ENCODE measurements around the gene DNAH7. TPM values are rescaled to one million over a fixed set of nuclear protein-coding genes. Genes with fewer than 3 reads are reported as not detected.

Gene DNAH7
- total RNA-seq, 1 donor from 2014 or later = 2.5 TPM

DNA sequence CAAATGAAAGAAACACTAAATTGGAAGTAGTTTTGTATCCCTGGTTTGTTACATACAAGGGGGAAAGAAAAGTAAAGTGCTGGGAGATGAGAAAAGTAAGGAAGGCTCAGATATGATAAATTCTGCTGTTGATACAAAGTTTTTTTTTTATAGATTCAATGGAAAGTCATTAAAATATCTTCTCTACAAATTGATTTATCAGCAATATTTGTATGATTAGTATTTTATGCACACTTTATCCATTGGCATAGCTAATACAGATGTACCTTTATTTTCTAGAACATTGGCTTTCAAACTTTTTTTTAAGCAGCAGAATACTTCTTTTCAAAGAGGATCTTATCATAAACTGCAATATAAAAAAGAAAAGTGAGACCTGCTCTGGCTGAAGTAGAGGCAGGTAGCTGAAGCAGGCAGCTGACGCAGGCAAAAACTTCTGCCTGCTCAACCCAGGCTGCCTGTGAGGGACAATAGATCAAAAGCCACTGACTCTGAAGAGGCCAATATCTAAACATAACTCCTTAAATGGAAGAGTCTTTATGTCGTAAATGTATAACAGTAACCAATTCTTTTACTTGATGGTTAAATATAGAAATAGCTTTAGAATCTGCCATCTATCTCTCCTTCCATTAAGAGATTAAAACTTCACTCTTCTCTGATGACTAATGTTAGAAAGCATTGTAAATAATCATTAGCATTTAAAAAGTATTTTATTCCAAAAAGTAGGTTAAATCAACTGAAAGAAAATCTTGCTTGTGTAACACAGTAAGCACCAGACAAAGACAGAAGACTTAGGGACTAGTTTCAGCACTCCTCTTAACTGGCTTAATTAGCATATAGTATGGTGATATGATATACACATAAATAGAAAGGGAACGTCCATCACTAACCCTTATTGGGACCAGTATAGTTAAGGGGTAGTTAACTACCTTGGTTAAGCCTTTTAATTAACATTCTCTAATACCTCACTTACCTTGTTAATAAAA, 237.4 kb downstream of the DNAH7 start:
- ATAC-seq (no peak), DNase-seq (ENCODE audit: low spot score) (no peak)
- intact Hi-C loops (cut with DNase I) = no loop called here

DNA sequence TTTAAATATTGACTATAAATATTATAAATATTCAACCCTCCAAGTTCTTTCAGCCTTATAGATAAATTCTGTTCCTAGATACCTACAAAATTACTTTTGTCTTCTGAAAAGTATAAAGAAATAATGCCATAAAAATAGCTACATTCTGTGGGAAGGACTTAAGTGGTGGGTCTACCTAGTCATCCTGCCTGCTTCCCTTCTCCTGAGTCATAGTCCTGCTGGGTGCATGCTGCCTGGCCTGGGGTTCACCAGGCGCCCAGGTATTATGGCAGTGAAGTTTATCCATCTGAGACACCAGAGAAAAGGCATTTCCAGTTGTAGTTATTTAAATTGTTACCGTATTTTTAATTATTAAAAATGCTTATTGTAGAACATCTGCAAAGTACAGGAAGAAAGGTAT, 244.2 kb downstream of the DNAH7 start:
- intact Hi-C loops (cut with DNase I) = no loop called here
- no peak for ATAC-seq
- no peak for DNase-seq (ENCODE audit: low spot score)

DNA sequence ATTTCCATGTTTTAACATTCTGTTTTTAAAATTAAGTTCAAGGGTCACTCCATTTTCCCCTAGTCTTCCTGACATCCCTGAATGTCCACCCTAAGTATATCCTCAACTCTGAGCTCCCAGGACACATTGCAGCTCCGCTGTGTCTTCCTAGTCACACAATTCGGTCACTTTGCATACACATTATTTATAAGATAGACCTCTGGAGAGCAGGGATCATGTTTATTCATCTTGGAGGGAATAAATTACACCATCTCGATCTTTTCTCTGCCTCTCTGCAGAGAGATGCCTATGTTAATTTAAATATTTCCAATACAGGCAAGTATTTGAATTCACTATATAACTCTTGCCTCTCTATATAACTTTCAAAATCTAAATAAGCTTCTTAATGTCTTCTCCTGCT, 245.4 kb downstream of the DNAH7 start:
- ATAC-seq (no peak), DNase-seq (ENCODE audit: low spot score) (no peak)

DNA sequence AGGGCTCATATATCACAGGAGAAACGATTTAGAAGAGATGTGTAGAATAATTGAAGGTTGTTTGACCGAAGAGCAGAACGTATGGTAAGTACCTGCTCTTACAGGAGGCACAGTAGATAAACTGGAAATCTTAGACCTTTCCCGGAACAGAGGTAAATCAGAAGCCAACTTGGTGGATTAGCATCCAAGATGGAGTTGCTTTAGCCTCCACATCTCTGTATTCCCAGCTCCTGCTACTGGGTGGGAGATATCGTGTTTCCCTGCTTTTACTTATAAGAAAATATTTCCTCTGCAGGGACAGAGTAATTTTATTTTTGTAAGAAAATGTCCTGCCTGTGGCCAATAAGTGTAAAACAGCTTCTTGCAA, 247.1 kb downstream of the DNAH7 start:
- intact Hi-C loops (cut with DNase I) = no loop called here
- ATAC-seq (no peak), DNase-seq (ENCODE audit: low spot score) (no peak)

More for the DNA sequence above, 245.4 kb downstream of the DNAH7 start:
- intact Hi-C loops (cut with DNase I) = no loop called here

DNA sequence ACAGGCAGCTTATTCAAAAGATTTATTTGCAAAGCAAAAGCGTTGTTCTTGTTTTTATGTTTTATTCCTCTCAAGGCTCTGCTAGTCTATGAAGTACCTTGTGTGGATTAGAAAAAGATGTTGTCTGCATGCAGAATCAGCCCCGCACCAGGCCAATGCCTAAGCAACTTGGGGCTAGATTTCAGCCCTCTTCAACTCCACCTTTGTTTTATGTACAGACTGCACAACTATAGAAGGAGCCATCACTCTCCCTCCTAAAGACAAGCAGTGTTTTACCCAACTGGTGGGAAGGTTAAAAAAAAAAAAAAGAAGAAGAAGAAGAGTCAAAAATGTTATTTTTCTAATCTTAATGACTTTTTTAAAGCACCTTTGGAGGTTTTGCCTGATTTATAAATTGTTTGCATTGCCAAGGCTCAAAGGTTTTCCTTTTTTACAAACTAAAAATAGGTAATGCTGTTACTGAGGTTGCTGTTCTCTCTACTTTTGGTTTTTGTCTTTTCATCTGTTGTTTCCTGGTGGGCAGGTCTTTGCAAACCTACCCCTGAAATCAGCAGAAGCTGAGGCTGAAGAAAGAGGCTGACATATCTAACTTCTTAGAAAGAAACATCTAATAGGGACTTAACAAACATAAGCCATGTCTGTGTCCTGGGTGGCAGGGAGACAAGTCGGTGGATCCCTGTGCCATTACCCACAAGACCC, 247.6 kb downstream of the DNAH7 start:
- ATAC-seq (no peak), DNase-seq (ENCODE audit: low spot score) (no peak)
- intact Hi-C loops (cut with DNase I) = no loop called here

DNA sequence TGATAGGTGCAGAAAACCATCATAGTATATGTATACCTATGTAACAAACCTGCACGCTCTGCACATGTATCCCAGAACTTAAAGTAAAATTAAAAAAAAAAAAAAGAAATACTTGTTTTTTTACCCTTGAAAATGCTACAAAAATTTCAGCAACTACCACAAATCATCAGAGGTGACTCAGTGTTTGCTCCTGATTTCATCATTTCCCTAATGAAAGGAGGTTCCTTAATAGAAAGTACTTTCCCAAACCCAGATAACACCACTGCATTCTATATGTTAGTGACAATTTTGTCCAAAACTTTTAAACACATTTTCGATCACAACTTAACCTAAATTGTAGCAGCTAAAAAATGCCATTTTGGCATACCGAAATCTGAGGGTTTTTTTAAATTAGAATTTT, 248.3 kb downstream of the DNAH7 start:
- DNase-seq (ENCODE audit: low spot score) (no peak), ATAC-seq (no peak)
- intact Hi-C loops (cut with DNase I) = no loop called here

DNA sequence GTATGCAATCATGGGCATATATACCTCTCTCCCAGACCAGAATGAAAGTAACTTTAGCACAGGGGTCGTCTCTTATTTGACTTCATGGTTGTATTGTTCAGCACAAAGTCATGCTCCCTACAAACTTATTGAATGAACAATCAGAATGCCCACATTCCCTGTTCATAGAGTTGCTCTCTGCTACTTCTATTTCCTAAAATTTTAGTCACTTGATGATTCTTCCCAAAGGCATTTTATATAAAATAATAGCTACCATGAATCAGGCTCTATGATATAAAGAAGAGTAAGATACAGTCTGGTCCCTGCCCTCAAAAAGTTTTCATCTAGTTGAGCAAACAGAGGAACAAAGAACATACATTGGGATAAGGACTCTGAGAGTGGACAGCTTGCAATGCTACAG, 249.4 kb downstream of the DNAH7 start:
- intact Hi-C loops (cut with DNase I) = no loop called here
- ATAC-seq = no peak
- no peak for DNase-seq (ENCODE audit: low spot score)

DNA sequence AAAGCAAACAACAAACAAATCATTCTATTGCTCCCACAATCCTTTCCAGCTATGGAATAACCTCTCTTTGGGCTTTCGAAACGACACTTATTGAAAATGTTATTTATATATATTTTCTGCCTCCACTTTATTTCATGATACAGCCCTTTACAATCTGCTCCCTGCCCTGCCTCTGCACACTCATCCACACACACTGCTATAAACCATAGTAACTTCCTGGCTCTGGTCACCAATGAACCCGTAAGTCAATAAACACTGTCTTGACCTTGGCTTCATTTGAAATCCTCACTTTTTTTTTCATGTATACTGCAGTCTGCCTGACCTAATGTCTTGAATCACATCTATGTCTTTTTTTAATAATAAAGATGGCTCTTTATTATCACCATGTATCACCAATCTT, 250.1 kb downstream of the DNAH7 start:
- intact Hi-C loops (cut with DNase I) = no loop called here
- no peak for DNase-seq (ENCODE audit: low spot score)
- ATAC-seq = no peak

DNA sequence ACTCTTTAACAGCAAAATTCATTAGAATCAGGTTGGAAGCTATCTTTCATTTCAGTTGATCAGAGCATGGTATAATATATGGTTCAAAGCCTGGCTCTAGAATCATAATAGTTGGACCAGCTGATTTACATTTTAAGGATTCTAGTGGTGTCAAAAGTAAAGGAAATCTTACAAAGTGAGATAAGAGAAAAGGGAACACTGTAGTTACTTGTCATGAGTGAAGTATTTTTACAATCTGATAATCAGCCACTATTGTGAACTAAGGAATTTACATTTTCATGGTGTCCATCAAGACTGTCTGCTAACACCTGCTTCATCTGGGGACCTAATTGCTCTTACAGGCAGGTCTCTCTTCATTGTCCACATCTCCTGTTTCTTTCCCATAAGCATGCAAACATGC, 250.5 kb downstream of the DNAH7 start:
- ATAC-seq (no peak), DNase-seq (ENCODE audit: low spot score) (no peak)
- intact Hi-C loops (cut with DNase I) = no loop called here

DNA sequence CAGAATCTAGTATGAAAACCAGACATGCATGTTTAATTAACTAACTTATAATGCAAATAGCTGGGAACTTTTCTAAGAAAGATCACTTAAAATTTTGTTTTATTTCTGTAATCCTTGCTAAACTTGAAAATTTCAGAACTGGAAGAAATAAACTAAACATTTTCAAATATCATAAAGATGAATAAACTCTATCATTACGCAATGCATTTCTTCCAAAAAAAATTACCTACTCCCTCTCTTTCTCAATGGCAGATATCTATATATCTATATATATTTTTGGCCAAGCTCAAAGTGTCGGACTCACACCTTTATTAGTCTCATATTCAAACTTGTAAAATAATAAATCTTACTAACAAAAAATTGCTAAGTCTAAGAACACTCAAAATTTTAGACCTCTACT, 253.6 kb downstream of the DNAH7 start:
- intact Hi-C loops (cut with DNase I) = no loop called here
- ATAC-seq = no peak

DNA sequence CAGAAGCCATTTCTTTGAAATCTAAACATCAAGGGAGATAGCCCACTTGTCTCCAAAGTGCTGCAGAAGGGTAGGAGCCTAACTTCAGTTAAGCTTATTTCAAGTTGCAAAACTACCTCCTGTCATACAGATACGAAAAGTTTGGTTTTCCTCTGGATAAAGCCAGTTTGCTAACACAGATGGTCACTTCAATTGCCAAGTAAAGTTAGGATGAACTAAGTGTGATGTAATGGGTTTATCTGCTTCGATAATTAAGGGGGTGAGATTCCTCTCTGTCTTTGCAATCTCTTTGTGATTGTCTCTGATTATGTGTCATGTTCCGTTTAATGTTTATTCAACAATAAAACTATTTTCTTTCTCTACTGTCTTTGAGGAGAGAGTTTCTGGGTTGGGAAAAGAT, 255.2 kb downstream of the DNAH7 start:
- intact Hi-C loops (cut with DNase I) = no loop called here
- DNase-seq (ENCODE audit: low spot score) (no peak), ATAC-seq (no peak)

More for the DNA sequence above, 253.6 kb downstream of the DNAH7 start:
- no peak for DNase-seq (ENCODE audit: low spot score)

DNA sequence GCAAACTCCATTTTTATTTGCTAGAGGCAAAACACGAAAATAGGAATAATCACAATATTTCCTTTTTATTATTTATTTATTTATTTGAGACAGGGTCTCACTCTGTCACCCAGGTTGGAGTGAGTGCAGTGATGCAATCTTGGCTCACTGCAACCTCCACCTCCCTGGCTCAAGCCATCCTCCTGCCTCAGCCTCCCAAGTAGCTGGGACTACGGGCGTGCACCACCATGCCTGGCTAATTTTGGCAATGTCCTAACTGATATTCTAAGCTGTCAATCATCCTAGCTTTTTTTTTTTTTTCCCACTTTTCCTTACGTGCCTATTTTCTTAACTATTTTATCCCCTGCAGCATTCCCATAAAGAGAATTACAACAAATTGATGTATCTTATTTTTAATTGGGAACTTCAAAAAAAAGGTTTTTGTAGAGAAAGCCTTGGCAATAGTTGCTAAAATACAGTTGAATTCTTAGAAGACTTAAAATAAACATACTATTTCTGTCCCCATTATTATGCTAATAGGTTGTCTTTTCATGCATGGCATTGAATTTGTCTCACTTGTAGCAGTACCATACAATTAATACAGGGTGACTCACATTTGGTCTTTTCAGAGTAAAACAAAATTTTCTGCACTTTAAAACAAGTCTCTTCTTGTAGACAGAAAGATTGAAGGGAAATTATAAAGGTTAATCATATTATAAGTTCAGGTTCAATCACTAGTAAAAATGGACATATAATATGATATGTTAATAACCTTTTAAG, 258.1 kb downstream of the DNAH7 start:
- intact Hi-C loops (cut with DNase I) = no loop called here
- ATAC-seq (no peak), DNase-seq (ENCODE audit: low spot score) (no peak)

DNA sequence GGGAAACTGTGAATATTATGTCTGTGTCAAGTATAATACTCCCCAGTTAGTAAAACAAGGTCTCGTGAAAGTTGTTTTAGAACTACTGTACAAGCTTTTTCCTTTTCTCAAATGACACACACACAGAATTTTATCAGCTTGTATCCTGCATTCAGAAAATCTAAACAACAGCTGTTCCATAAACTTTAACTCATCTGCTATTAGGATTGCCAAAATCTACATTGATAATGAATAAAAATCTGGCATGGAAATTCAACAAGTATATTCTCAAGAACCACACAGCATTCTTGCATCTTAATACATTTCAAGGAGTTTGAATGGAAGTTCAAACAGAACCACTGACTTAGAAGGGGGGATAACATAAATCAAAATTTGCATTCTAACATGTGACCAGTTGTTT, 260.4 kb downstream of the DNAH7 start:
- no peak for DNase-seq (ENCODE audit: low spot score)
- intact Hi-C loops (cut with DNase I) = no loop called here
- ATAC-seq = no peak

DNA sequence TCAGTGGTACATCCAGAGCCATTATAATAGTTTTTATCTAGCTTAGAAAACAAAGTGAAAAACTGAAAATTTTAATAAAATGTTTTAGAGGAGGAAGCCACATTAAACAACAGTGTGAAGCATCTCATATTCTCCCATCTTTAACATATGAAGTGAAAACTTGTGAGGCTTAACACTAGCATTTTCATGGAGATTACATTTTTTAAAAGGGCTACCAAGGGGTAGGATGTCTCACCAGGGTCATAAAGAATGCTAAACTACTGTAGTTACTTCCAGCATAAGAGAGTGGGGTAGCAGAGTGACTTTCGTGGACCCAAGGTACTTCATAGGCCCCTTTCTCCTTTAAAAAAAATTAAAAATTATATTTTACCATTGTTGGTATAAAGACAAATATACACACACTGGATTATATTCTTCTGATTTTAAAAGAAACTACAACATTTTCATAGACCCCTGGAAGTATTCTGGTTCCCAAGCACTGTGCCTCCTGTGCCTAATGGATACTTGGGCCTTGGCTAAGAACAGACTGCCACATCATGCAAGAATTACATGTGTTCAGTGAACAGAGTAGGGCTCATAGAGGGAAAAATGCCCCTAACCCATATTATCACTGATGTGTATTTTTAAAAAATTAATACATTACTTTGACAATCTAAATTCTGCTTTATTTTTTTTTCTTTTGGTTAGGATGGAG, 263.2 kb downstream of the DNAH7 start:
- no peak for DNase-seq (ENCODE audit: low spot score)
- ATAC-seq = no peak
- intact Hi-C loops (cut with DNase I) = no loop called here

DNA sequence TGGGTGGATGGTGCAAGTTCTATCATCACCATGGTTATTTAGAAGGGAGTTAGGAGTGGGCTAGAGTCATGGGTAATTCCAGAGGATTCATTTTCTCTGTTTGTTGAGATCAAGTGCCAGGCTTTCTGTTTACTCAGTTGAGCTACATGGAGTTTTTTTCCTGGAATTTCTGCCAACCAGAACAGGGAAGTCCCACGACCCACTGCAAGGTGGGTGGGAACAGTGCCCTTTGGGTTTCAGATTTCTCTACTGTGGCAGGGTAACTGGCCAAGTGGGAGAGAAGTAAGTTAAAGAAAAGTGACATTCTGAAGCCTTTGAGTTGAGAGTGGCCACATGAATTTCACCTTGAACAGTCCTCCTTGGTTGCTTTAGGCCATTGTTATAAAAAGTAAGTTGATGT, 272.8 kb downstream of the DNAH7 start:
- ATAC-seq (no peak), DNase-seq (ENCODE audit: low spot score) (no peak)
- intact Hi-C loops (cut with DNase I) = no loop called here

DNA sequence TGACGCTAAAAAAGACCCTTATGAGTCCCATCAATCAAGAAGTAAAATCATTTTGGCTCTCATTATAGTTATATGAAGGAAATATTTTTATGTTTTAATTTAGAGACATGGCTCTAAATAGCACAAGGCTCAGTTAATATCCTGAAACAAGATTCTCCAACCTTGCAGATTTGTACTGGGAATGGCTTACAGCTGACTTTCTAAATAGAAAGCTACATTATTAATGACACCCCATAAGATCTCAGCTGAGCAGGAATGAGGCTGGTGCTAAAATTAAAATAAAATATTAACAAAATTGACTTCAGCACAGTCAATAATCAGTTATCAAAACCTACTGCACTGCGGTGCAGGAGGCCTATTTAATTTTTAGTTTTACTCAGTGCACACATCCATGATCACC, 274.8 kb downstream of the DNAH7 start:
- DNase-seq (ENCODE audit: low spot score) (no peak), ATAC-seq (no peak)
- intact Hi-C loops (cut with DNase I) = no loop called here

DNA sequence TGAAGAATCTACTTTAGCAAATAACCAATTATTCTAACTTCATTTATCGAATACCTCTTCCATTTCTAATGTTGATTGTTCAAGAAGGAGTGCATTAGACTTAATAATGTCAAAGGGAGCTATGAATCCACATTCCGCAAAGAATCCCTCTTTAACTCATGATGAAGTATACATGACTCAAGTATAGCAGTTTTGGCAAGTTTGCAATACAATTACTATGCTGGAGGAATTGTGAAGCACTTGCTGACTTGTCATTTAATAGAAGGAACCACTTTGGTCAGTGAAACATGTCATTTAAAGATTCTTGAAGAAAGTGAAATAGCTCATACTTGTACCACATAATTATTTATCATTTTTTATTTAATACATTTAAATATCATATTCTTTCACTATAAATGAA, 286.5 kb downstream of the DNAH7 start:
- ATAC-seq = no peak
- intact Hi-C loops (cut with DNase I) = no loop called here

DNA sequence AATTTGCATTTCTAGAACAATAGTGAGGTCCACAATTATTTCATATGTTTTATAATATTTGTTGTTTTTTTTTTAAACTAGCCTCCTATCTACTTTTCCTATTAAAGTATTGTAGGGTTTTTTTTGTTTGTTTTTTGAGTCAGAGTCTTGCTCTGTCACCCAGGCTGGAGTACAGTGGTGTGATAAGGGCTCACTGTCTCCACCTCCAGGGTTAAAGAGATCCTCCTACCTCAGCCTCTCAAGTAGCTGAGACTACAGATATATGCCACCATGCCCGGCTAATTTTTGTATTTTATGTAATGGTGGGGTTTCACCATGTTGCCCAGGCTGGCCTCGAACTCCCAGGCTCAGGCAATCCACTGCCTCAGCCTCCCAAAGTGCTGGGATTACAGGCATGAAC, 289.1 kb downstream of the DNAH7 start:
- DNase-seq (ENCODE audit: low spot score) (no peak), ATAC-seq (no peak)
- intact Hi-C loops (cut with DNase I) = no loop called here

More for the DNA sequence above, 286.5 kb downstream of the DNAH7 start:
- DNase-seq (ENCODE audit: low spot score) = no peak

DNA sequence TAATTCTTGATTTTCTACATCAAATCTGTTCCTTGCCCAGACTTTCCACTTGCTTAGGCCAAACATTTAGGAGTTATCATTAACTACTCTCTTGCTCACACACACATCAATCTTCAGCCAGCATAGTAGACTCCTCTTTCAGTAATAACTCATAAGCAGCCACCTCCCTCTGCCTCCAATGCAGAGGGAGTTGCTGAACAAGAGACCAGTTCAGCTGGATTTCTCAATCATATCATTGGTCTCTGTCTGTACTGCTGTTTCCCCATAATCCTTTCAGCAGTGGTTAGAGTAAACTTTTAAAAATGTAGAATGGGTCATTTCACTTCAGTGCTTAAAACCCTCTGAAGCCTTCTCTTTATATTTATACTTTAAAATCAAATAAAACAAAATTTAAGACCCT, 298.7 kb downstream of the DNAH7 start:
- intact Hi-C loops (cut with DNase I) = no loop called here
- no peak for DNase-seq (ENCODE audit: low spot score)
- no peak for ATAC-seq

Measured in sciatic nerve (tissue), 2 donors.